HG03103 (cell line): ENCODE data around the gene TIE1.
"Not testable (repeated sequence)": the region's sequence is repeated elsewhere in the genome, so short reads cannot be mapped to it uniquely, and the experiment has no call there.

Source experiments
- ATAC-seq: cut with Tn5 transposase; IDR thresholded peaks from one replicate; pipeline ENCODE4 v1.9.1; 2021; ENCODE audit warnings: low read depth; ENCODE audit not compliant: unreplicated experiment

Gene TIE1

GRCh38 chr1:43358746-43359693 is 58.2 kb downstream of the TIE1 start, which contains the start of gene CDC20:
Gene CDC20, plus strand, starts transcription at chr1:43358981. Its CDS starts 235 bp downstream, at chr1:43359216.
- ATAC-seq, result peak; percentile 81

DNA sequence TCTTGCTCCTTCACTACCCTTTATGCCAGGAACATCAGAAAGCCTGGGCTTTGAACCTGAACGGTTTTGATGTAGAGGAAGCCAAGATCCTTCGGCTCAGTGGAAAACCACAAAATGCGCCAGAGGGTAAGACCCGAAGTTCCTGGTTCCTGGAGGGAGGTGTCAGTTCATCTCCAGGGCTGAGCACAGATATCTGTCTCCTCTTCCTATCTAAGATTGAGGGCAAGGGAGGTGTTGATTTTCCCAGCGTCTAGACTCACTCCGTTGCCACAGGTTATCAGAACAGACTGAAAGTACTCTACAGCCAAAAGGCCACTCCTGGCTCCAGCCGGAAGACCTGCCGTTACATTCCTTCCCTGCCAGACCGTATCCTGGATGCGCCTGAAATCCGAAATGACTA is 58.9 kb downstream of the TIE1 start:
- ATAC-seq, result no peak

GRCh38 chr1:43360616-43361015 is 59.8 kb downstream of the TIE1 start:
- no peak for ATAC-seq

DNA sequence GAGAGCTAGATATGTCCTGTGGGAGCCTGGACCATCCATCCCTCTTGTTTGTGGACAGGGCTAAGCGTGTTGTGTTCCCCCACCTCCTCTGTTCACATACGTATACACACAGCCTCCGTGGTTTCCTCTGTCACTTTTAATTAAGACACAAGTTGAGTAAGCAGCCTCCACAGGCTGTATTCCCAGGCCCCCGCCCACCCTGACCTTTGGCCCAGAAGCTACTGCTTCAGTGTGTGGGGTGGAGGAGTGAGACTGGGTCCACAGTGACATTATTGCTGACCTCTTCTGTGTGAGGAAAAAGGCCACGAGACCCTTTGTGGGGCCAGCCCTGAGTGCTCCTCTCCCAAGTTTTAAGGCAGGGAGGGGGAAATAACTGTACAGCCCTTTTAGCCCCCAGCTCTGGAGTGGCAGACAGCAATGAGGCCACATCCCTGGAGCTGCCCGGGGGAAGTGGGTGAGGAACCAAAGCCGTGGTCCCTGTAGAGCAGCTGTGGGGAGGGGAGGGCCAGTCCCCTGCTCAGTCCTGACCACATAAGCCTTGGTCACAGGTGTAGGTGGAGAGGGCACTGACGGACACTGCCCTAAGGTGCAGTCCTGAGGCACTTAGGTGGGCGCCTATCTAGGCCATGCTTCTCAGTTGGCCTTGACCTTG is 62.6 kb downstream of the TIE1 start:
- ATAC-seq, result no peak

GRCh38 chr1:43363935-43364525 is 63.2 kb downstream of the TIE1 start:
- no peak for ATAC-seq

GRCh38 chr1:43365678-43366077 is 64.9 kb downstream of the TIE1 start:
- ATAC-seq, result no peak

- no peak for ATAC-seq
Observed at GRCh38 chr1:43366179-43366578, 65.4 kb downstream of the TIE1 start.

DNA sequence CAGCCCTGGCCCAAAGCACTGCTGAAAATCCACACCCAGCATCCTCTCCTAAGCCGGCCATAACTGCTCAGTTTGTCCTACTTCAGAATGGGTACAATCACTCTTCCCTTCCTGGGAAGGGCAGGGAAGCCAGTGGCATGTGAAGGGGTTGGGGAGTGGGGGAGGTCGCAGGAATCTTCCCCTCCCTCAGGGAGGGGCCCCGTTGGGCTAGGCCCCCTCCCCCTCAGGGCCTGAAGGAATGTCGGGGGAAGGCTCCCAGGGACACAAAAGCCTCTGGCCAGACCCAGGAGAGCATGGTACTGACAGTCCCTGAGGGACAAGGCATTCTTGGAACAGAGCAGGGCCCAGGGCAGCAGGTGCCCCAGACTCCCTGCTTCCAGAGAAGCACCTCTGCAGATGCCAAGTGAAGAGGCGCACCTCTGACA is 65.8 kb downstream of the TIE1 start:
- no peak for ATAC-seq

DNA sequence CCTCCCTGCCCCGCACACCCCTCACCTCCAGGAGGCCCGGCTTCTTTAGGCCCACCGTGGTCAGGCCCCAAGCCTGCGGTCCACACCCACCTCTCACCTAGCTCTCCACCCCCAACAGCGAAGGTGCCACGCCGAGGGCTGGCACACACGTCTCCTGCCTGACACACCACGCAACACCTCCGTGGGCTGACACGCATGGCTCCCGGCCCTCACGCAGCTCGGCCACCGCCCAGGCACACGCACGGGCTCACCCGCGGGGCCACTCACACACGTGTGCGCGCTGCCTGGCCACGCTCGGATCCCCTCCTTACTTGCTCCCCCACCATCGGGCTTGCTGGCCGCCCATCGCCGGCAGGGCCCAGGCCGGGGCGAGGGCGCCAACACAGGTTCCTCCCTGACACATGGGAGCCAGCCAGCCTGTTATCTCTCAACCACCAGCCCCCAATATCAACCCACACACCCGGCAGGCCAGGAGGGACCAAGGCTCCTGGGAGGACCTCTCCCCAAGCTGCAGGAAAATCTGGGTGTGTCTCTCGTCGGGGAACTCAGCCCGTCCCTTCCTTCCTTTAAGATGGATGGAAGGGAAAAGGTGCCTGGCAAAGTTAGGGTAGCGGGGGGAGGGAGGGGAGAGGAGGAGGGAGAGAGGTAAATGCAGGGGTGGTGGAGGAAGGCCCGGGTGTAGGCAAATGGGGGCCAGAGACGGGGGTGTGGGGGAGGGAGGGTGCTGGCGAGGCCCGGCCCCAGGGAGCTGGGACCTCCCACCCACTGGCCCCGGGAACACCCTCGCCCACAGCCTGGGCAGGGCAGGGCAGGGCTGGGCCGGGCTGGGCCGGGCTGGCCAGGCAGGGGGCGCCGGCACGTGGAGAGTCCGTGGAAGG is 66.5 kb downstream of the TIE1 start:
- peak; percentile 25 for ATAC-seq

- ATAC-seq, result peak; percentile 68
Observed at GRCh38 chr1:43367904-43368645, 67.3 kb downstream of the TIE1 start, which contains the start of gene ELOVL1. Gene ELOVL1, minus strand, starts transcription at chr1:43368011. Its CDS starts 2,402 bp downstream, at chr1:43365609.

GRCh38 chr1:43368646-43369020 is 67.9 kb downstream of the TIE1 start:
- ATAC-seq, result no peak

- not testable (repeated sequence) for ATAC-seq
Observed at GRCh38 chr1:43369779-43370178, 69.0 kb downstream of the TIE1 start.

GRCh38 chr1:43370564-43370963 is 69.8 kb downstream of the TIE1 start:
- ATAC-seq, result no peak

- no peak for ATAC-seq
Observed at GRCh38 chr1:43372172-43372571, 71.4 kb downstream of the TIE1 start.
